GM12801 (cell line): ENCODE data around the gene DLG2.

Experiments used
- TF ChIP-seq, protein P1 (sequence below): IDR thresholded peaks from one replicate; pipeline ENCODE4 v1.5.1; 2011; ENCODE audit warnings: control low read depth; ENCODE audit not compliant: insufficient read length; ENCODE audit errors: extremely low read depth

DLG2 gene

DNA sequence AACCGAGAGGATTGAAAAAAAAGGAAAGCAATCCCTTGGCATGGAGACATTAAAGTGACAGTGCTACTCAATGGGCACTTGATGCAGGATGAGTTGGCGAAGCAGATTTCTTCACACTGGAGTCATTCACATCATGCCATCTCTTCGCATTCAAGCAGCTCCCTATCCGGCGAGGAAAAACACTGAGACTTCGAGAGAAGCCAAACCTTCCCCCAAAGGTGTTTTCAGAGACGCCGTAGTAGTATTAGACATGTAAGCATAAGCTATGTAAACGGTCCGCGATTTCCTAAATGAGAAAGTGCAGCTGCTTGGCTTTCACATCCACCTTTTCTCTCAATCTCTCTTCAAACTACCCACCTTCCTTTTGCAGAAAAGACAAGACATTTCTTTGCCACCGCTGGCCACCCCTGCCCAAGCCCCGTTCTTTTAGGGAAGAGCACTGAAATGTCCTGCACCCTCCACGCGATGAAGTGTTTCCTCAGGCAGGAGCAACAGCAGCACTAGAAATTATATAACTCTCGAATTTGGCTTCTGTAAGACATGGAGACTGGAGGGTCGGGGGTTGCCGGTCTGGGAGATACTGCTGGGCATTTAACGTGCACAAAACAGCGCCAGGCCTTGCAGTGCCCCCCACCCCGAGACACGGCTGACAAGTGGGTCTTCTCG is at the start of gene DLG2:
DLG2 (minus strand) TSS at position 13 of the 666 bp plus-strand sequence.
- TF ChIP-seq, protein P1, sequence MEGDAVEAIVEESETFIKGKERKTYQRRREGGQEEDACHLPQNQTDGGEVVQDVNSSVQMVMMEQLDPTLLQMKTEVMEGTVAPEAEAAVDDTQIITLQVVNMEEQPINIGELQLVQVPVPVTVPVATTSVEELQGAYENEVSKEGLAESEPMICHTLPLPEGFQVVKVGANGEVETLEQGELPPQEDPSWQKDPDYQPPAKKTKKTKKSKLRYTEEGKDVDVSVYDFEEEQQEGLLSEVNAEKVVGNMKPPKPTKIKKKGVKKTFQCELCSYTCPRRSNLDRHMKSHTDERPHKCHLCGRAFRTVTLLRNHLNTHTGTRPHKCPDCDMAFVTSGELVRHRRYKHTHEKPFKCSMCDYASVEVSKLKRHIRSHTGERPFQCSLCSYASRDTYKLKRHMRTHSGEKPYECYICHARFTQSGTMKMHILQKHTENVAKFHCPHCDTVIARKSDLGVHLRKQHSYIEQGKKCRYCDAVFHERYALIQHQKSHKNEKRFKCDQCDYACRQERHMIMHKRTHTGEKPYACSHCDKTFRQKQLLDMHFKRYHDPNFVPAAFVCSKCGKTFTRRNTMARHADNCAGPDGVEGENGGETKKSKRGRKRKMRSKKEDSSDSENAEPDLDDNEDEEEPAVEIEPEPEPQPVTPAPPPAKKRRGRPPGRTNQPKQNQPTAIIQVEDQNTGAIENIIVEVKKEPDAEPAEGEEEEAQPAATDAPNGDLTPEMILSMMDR, result no peak

DNA sequence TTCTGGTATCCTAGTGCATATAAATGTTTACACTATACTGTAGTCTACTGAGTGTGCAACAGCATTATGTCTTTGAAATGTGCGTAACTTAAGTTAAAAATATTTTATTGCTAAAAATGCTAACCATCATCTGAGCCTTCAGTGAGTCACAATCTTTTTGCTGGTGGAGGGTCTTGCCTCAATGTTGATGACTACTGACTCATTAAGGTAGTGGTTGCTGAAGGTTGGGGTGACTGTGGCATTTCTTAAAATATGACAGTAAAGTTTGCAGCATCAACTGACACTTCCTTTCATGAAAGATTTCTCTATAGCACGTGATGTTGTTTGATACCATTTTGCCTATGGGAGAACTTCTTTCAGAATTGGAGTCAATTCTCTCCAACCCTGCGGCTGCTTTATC is 46.2 kb upstream of the DLG2 start:
- TF ChIP-seq, protein P1, result no peak

DNA sequence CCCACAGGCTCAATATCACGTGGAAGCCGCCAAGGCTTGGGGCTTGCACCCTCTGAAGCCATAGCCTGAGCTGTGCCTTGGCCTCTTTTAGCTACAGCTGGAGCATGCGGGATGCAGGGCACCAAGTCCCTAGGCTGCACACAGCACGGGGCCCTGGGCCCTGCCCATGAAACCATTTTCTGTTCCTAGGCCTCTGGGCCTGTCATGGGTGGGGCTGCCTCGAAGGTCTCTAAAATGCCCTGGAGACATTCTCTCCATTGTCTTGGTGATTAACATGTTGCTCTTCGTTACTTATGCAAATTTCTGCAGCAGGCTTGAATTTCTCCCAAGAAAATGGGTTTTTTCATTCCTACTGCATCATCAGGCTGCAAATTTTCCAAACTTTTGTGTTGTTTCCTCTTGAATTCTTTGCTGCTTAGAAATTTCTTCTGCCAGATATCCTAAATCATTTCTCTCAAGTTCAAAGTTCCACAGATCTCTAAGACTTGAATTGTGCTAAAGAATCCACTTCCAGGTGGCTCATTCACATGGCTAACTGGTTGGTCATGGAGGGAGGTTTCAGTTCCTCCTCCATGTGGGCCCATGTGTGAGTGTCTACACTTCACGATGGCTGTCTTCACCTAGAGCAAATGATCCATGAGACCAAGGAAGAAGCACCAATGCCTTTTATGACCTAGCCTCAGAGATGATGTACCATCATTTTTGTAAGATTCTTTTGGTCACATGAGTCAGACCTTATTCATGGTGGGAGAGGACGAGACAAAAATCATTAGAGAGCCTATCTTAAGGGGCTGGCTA is 45.2 kb upstream of the DLG2 start:
- TF ChIP-seq, protein P1, result no peak

DNA sequence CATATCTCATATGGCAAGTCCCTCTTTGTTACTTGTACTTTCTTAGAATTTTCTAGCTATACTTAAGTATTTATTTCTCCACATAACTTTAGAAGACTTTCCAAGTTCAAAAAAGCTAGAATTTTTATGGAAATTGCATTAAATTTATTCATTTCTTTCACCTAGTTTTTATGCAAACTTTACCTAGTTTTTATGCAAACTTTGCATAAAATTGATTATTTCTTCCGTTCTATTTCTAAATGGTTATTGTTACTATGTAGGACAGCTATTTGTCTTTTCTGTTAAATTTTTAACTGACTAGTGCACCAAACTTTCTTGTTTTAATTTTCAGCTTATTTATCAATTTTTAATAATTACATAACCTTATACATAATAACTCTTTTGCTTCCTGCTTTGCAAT is 41.0 kb upstream of the DLG2 start:
- TF ChIP-seq, protein P1, result no peak

DNA sequence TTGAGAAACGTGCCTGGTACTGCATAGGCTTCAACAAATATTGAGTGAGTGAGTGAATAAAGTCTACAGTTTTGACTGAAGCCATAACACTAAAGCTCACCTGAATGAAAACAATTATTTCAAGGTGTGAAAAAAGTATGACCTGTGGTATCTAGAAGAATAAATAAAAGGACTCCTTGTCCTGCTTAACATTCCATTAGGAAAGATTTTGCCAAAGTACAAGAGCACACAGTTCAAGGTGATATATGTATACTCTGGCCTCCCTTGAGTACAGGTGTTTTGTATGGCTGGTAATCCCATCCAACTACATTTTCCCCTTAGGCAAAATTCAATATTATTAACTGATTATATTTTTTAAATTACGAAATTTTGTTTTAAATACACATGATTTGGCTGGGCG is 39.5 kb upstream of the DLG2 start:
- TF ChIP-seq, protein P1, result no peak

DNA sequence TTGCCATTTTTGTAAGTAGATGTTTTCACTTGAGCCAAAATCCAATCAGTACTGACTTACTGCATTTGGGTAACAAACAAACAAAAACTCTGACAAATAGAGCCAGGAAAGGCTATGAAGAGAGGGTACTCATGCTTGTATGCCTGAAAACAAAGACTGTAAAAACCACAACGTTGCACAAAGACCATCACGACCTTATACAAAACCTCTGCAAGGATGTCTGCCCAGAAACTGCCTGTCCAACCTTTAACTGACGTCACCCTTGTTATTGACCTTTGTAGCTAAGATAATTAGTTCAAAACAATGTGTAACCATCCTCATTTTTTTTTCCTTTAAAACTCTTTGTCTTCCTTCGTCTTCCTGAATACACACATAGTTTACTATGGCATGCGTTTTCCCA is 38.6 kb upstream of the DLG2 start:
- TF ChIP-seq, protein P1, result no peak

DNA sequence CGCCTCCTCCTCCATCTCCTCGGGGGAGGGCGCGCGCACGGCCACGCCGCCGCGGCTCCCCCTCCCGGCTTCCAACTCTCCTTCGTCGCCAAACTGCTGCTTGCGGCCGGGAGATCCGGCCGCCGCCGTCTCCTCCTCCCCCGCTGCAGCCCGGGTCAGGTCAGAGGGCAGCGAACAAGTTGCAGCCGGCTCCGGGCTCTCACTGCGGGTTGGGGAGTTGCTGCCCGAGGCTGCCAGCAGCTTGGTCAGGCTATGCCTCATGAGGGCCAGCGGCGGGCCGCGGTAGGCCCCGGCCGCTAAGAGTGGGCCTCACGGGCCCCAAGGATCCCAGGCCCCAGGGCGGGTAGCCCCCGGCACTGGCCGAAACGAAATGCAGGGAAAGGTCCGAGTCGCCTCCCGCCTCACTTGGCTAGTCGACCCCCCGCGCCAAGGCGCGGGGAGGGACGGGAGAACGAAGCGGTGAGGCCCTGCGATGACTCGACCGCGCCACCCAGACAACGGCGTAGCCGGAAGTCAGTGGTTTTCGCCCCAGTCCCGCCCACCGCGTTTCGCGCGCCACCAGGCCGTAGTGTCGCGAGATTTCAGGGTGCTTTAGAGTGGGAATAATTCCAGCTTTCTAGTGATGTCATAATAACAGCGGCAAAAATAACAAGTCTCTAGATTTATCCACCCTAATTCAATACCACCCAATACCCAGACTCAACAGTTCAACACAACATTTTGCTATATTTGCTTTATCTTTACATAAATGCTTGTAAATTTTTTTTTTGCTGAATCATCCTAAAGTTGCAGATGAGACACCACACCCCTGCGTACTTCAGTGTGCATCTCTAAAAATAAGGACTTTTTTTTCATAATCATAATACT is 37.7 kb upstream of the DLG2 start, which contains the start of gene CREBZF:
CREBZF (minus strand) TSS at position 515 of the 867 bp plus-strand sequence; CDS start at position 261, 254 bp downstream.
- TF ChIP-seq, protein P1, result no peak
